Measurements from ENCODE around the gene ZNF502. TPM values are rescaled to one million over a fixed set of nuclear protein-coding genes. Genes with fewer than 3 reads are reported as not detected.
"Not testable (repeated sequence)": the region's sequence is repeated elsewhere in the genome, so short reads cannot be mapped to it uniquely, and the experiment has no call there.

Gene ZNF502
- polyA plus RNA-seq (2013, experiment 1 of 4): 5.9 TPM
- 6.9 TPM for polyA plus RNA-seq (2013, experiment 2 of 4)
- 7.1 TPM for polyA plus RNA-seq (2013, experiment 3 of 4)
- 6.8 TPM for polyA plus RNA-seq (2013, experiment 4 of 4)

DNA sequence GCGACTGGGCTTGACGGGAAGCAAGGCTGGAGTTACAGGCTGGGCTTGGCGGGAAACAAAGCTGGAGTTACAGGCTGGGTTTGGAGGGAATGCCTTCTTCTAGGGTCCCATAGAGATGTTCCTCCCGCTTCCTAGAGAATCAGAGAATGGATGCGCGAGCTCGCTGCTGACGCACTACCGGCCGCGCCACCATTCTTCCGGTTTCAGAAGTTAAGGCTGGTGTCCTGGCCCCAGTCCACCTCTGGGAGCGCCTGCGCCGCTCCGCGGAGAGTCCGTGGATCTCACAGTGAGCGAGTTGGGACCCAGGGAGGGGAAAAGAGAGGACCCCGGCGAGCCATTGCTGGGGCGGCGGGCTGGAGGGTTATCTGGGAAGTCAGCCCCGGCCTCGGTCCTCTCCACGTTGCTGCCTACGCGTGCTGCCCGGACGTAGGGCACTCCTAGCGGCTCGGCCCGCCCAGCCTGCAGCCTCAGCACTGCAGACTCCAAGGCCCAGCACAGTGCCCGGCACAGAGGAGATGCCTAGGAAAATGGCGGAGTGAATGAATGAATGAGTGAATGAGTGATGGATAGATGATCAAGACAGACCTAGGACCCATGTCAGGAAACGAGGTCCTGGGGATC is at the start of gene ZNF502:
ZNF502 (plus strand) TSS at position 206 of the 621 bp plus-strand sequence. CDS start 7,602 bp downstream, outside the sequence.
- Histone ChIP-seq H3K27me3 (ENCODE audit: control insufficient read depth, insufficient read depth, low read length, poor library complexity, severe bottlenecking) (no peaks in the 10 kb centered on the region), H3K9me3 (ENCODE audit: control insufficient read depth, low read length) (no peaks in the 10 kb centered on the region), H3K4me3 (ENCODE audit: insufficient read depth, low read depth, low read length) (peak within 1 kb of the TSS; percentile 82), H3K27ac (ENCODE audit: insufficient read depth, low read depth, low read length, poor library complexity, severe bottlenecking) (no peak within 1 kb of the TSS), H3K36me3 (ENCODE audit: control insufficient read depth, insufficient read depth, low read length) (no peaks in the 10 kb centered on the region), H3K4me1 (ENCODE audit: control insufficient read depth, insufficient read depth, low read length) (no peaks in the 10 kb centered on the region)
- WGBS, 2 experiments: 8 to 9% methylated on average over 36 of the region's 36 CpGs

DNA sequence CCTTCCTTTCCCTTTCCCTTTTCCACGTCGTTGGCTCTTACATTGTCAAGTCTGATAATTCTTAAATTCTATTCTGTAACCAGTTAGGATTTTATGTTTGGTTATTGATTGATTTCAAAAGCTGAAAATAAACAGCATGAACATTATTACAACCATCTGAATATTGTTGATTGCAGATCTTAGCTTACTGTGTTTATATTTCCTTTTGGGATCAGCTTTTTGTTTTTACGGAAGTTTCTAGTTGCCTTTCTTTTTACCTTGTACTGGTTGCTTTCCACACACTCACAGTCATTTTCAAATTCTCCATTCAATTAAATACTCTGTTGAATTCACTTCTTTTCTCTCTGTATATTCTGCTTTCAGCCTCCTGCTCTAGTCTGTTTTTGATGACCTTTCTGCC is 47.3 kb upstream of the ZNF502 start:
- Histone ChIP-seq H3K27me3 (ENCODE audit: control insufficient read depth, insufficient read depth, low read length, poor library complexity, severe bottlenecking) (no peaks in the 10 kb centered on the region), H3K9me3 (ENCODE audit: control insufficient read depth, low read length) (no peaks in the 10 kb centered on the region), H3K4me3 (ENCODE audit: insufficient read depth, low read depth, low read length) (no peak overlapping the region), H3K4me1 (ENCODE audit: control insufficient read depth, insufficient read depth, low read length) (no peaks in the 10 kb centered on the region), H3K36me3 (ENCODE audit: control insufficient read depth, insufficient read depth, low read length) (peaks cover 1% of the 10 kb centered on the region), H3K27ac (ENCODE audit: insufficient read depth, low read depth, low read length, poor library complexity, severe bottlenecking) (no peak overlapping the region)
- 100% methylated on average over 1 of the region's 3 CpGs for WGBS, 2 experiments

DNA sequence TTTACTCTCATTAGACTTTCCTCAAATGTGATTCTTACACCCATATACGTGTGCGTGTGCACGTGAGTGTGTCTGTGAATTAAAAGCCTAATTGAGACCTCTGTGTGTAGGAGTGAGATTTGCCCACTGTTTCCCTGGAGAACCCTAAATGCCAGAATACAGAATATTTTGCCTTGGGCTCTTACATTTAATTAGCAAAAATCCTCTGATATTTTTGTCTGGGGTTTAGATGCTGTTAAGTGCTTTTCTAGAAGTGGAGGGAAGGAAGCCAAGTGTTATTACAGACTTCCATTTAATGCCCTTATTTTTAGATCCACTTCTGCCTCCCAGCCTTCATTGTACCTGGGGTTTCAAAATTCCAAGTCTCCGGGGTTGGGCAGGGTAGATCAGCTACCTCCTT is 46.1 kb upstream of the ZNF502 start:
- WGBS, 2 experiments: 95 to 97% methylated on average over 4 of the region's 4 CpGs
- H3K27ac ChIP-seq (ENCODE audit: insufficient read depth, low read depth, low read length, poor library complexity, severe bottlenecking): no peak overlapping the region
- no peaks in the 10 kb centered on the region for H3K9me3 ChIP-seq (ENCODE audit: control insufficient read depth, low read length)
- no peaks in the 10 kb centered on the region for H3K27me3 ChIP-seq (ENCODE audit: control insufficient read depth, insufficient read depth, low read length, poor library complexity, severe bottlenecking)
- no peaks in the 10 kb centered on the region for H3K36me3 ChIP-seq (ENCODE audit: control insufficient read depth, insufficient read depth, low read length)
- no peaks in the 10 kb centered on the region for H3K4me1 ChIP-seq (ENCODE audit: control insufficient read depth, insufficient read depth, low read length)
- H3K4me3 ChIP-seq (ENCODE audit: insufficient read depth, low read depth, low read length): no peak overlapping the region

DNA sequence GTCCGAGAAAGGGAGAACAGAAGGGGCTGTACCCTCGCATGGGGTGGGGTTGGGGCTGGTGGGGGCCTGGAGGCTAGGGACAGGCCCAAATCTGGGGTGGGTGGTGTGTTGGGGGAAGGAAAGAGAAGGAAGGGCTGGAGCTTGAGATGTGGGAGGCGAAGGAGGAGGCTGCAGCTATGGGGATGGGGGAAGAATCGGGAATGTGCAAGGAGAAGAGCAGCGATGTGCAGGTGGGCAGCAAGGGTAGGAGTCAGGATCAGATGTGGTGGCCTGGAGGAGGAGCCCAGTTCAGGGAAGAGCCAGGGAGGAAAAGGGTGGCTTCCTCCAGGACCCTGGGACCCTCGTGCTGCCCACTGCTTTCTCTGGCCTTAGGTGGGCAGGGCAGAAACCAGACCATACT is 42.7 kb upstream of the ZNF502 start:
- WGBS, 2 experiments: 89 to 92% methylated on average over 6 of the region's 6 CpGs
- no peaks in the 10 kb centered on the region for H3K9me3 ChIP-seq (ENCODE audit: control insufficient read depth, low read length)
- H3K27me3 ChIP-seq (ENCODE audit: control insufficient read depth, insufficient read depth, low read length, poor library complexity, severe bottlenecking): no peaks in the 10 kb centered on the region
- H3K27ac ChIP-seq (ENCODE audit: insufficient read depth, low read depth, low read length, poor library complexity, severe bottlenecking): no peak overlapping the region
- no peaks in the 10 kb centered on the region for H3K4me1 ChIP-seq (ENCODE audit: control insufficient read depth, insufficient read depth, low read length)
- no peaks in the 10 kb centered on the region for H3K36me3 ChIP-seq (ENCODE audit: control insufficient read depth, insufficient read depth, low read length)
- no peak overlapping the region for H3K4me3 ChIP-seq (ENCODE audit: insufficient read depth, low read depth, low read length)

DNA sequence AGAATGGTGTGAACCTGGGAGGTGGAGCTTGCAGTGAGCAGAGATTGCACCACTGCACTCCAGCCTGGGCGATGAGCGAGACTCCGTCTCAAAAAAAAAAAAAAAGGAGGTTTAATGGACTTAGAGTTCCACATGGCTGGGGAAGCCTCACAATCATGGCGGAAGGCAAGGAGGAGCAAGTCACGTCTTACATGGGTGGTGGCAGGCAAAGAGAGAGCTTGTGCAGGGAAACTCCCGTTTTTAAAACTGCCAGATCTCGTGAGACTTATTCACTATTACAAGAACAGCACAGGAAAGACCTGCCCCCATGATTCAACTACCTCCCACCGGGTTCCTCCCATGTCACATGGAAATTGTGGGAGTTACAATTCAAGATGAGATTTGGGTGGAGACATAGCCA is 39.0 kb upstream of the ZNF502 start:
- H3K27ac ChIP-seq (ENCODE audit: insufficient read depth, low read depth, low read length, poor library complexity, severe bottlenecking); H3K4me1 ChIP-seq (ENCODE audit: control insufficient read depth, insufficient read depth, low read length); H3K4me3 ChIP-seq (ENCODE audit: insufficient read depth, low read depth, low read length); H3K27me3 ChIP-seq (ENCODE audit: control insufficient read depth, insufficient read depth, low read length, poor library complexity, severe bottlenecking); H3K36me3 ChIP-seq (ENCODE audit: control insufficient read depth, insufficient read depth, low read length); H3K9me3 ChIP-seq (ENCODE audit: control insufficient read depth, low read length): not testable (repeated sequence)
- WGBS, 2 experiments: 88 to 89% methylated on average over 8 of the region's 8 CpGs

DNA sequence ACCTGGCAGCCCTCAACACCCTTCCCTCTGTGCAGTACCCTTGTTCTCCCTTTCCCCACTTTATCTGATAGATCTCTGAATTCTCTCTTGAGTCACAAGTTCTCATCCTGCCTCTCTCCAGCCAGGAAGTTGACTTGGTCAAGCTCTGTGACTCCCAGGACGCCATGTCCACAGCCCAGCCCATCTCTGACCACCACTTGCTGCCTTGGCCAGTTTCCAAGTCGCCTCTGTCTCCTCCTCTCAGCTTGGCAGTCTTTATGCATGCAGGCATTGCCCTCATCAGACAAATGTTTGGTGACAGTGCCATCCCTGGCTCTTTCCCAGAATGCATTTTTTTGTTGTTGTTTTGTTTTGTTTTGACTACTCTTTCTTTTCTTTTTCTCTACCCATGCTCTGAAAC is 38.2 kb upstream of the ZNF502 start:
- 67 to 79% methylated on average over 2 of the region's 2 CpGs for WGBS, 2 experiments
- Histone ChIP-seq H3K4me1 (ENCODE audit: control insufficient read depth, insufficient read depth, low read length) (no peaks in the 10 kb centered on the region), H3K27ac (ENCODE audit: insufficient read depth, low read depth, low read length, poor library complexity, severe bottlenecking) (no peak overlapping the region), H3K4me3 (ENCODE audit: insufficient read depth, low read depth, low read length) (no peak overlapping the region), H3K9me3 (ENCODE audit: control insufficient read depth, low read length) (no peaks in the 10 kb centered on the region), H3K36me3 (ENCODE audit: control insufficient read depth, insufficient read depth, low read length) (no peaks in the 10 kb centered on the region), H3K27me3 (ENCODE audit: control insufficient read depth, insufficient read depth, low read length, poor library complexity, severe bottlenecking) (no peaks in the 10 kb centered on the region)

DNA sequence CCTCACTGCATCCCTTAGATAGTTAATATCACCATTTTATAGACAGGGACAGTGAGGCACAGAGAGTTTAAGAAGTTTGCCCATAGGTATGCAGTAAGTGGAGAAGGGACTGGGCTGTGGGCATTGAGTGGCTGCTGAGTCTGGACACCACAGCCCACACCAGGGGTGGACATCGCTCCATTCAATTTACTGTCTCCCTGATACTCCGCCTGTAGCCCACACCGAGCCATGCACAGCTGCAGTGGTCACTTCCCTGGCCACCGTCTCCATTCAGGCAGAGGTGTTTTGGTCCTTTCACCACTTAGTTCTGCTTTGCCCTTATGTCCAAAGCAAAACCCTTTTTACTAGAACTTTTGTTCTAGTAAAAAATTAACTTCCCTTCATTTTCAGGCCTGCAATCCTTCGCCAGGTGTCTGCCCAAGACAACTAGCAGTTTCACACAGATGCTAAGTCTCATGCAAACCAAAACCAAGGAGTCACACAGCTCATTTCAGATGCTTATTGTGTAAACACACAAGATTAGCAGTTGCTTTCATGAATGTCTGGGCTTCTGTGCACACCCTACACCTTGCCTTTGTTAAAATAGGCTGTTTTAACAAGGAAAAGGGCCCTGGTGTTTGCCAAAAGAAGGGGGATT is 33.9 kb upstream of the ZNF502 start:
- H3K27me3 ChIP-seq (ENCODE audit: control insufficient read depth, insufficient read depth, low read length, poor library complexity, severe bottlenecking): no peaks in the 10 kb centered on the region
- 90 to 96% methylated on average over 5 of the region's 5 CpGs for WGBS, 2 experiments
- H3K36me3 ChIP-seq (ENCODE audit: control insufficient read depth, insufficient read depth, low read length): peaks cover 3% of the 10 kb centered on the region
- no peak overlapping the region for H3K27ac ChIP-seq (ENCODE audit: insufficient read depth, low read depth, low read length, poor library complexity, severe bottlenecking)
- H3K9me3 ChIP-seq (ENCODE audit: control insufficient read depth, low read length): no peaks in the 10 kb centered on the region
- H3K4me1 ChIP-seq (ENCODE audit: control insufficient read depth, insufficient read depth, low read length): no peaks in the 10 kb centered on the region
- H3K4me3 ChIP-seq (ENCODE audit: insufficient read depth, low read depth, low read length): no peak overlapping the region

DNA sequence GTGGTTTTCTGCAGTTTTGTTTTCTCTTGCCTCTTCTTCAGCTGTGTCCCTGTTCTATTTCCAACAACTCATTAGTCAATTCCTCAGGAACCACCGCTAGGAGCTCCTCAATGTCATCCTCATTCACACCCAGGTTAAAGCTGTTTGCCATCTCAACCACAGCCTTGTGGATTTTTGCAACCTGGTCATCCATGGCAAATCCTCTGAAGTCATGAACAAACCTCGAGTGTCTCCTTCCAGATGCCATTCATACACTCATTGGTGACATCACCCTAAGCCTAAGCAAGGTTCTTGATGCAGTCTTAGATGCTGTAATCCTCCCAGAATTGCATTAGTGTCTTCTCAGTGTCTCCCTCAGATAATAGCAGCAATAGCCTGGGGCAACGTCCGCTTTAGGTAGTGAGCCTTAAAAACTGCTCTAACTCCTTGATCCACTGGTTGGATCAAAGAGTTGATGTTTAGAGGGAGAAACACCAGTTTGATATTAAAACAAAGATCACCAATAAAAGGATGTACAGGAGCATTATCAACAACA is 31.5 kb upstream of the ZNF502 start:
- Histone ChIP-seq H3K27ac (ENCODE audit: insufficient read depth, low read depth, low read length, poor library complexity, severe bottlenecking) (no peak overlapping the region), H3K4me1 (ENCODE audit: control insufficient read depth, insufficient read depth, low read length) (no peaks in the 10 kb centered on the region), H3K36me3 (ENCODE audit: control insufficient read depth, insufficient read depth, low read length) (peaks cover 8% of the 10 kb centered on the region), H3K27me3 (ENCODE audit: control insufficient read depth, insufficient read depth, low read length, poor library complexity, severe bottlenecking) (no peaks in the 10 kb centered on the region), H3K9me3 (ENCODE audit: control insufficient read depth, low read length) (no peaks in the 10 kb centered on the region), H3K4me3 (ENCODE audit: insufficient read depth, low read depth, low read length) (no peak overlapping the region)
- 95 to 97% methylated on average over 4 of the region's 4 CpGs for WGBS, 2 experiments

DNA sequence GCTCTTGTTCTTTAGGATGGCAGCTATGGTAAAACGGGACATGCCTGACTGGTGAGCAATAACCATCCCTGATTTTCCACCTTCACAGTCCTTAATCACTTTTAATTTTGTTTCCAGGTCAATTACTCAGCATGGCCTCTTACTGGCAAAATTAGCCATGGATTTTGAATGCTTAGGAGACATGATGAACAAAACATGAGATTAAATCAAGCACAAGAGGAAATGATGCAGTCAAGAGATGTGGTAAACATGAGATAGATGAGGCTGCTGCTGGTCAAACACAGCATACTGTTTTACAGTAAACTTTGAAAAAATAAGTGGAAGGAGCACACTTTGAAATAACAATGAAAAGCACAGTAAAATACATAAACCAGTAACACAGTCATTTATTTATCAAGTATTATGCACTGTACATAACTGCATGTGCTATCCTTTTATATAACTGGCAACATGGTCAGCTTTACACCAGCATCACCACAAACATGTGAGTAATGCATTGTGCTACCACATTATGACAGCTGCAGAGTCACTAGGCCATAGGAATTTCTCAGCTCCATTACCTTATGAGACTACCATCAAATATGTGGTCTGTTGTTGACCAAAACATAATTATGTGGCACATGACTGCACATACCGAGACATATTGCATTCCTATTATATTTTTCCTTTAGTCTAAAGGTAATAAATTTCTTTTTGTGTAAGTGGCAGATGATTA is 30.1 kb upstream of the ZNF502 start:
- Histone ChIP-seq H3K9me3 (ENCODE audit: control insufficient read depth, low read length) (no peaks in the 10 kb centered on the region), H3K4me3 (ENCODE audit: insufficient read depth, low read depth, low read length) (no peak overlapping the region), H3K27me3 (ENCODE audit: control insufficient read depth, insufficient read depth, low read length, poor library complexity, severe bottlenecking) (no peaks in the 10 kb centered on the region), H3K4me1 (ENCODE audit: control insufficient read depth, insufficient read depth, low read length) (no peaks in the 10 kb centered on the region), H3K36me3 (ENCODE audit: control insufficient read depth, insufficient read depth, low read length) (peaks cover 8% of the 10 kb centered on the region), H3K27ac (ENCODE audit: insufficient read depth, low read depth, low read length, poor library complexity, severe bottlenecking) (no peak overlapping the region)
- WGBS, 2 experiments: 93 to 95% methylated on average over 1 of the region's 2 CpGs

DNA sequence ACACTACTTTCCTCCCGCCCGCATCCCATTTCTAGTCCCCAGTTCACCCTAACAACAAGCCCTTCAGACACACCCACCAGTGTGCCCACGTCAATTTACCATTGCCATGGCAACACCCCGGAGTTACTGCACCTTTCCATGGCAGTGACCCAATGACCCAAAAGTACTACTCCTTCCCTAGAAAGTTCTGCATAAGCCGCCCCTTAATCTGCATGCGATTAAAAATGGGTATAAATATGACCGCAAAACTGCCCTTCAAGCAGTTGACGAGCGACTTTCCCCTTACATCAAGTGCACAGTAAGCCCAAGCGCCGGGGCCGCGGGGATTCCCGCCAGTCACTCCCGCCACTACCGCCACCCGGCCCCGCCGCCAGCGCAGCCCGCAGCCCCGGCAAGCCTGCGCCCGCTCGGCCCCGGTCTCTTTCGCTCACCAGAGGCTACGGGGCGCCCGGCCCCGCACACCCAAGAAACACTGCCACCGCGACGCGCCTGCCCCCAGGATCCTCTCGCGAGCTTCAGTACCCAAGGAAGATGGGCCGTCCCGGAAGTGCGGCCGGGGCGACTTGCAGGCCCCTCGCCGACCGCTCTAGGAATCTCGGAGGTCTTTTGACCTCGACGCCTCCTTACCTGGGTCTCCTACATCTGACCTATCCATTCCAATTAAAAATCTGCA is 27.2 kb upstream of the ZNF502 start:
- no peaks in the 10 kb centered on the region for H3K9me3 ChIP-seq (ENCODE audit: control insufficient read depth, low read length)
- H3K36me3 ChIP-seq (ENCODE audit: control insufficient read depth, insufficient read depth, low read length): peaks cover 8% of the 10 kb centered on the region
- WGBS, 2 experiments: 8 to 10% methylated on average over 46 to 47 of the region's 48 CpGs
- H3K27me3 ChIP-seq (ENCODE audit: control insufficient read depth, insufficient read depth, low read length, poor library complexity, severe bottlenecking): no peaks in the 10 kb centered on the region
- H3K4me1 ChIP-seq (ENCODE audit: control insufficient read depth, insufficient read depth, low read length): no peaks in the 10 kb centered on the region
- H3K4me3 ChIP-seq (ENCODE audit: insufficient read depth, low read depth, low read length): peak overlapping the region; percentile 48
- no peak overlapping the region for H3K27ac ChIP-seq (ENCODE audit: insufficient read depth, low read depth, low read length, poor library complexity, severe bottlenecking)
